H9 (cell line): ENCODE data around the gene CPNE5. TPM values are rescaled to one million over a fixed set of nuclear protein-coding genes. Genes with fewer than 3 reads are reported as not detected.

Source experiments
- DNase-seq: peaks from one replicate; pipeline ENCODE4 v3.0.0-alpha.2; 2017
- H2AFZ ChIP-seq: one replicate; pipeline ENCODE4 v1.6.1; 2013; ENCODE audit warnings: mild to moderate bottlenecking, low read length, control low read depth, moderate library complexity
- H2AK5ac ChIP-seq: 2 replicates; pipeline ENCODE4 v1.6.1; 2013; ENCODE audit warnings: low read length, control low read depth, mixed read lengths; ENCODE audit not compliant: insufficient read length
- H2BK120ac ChIP-seq: one replicate; pipeline ENCODE4 v1.6.1; 2013; ENCODE audit warnings: low read depth, mild to moderate bottlenecking, low read length, control low read depth, inconsistent platforms; ENCODE audit not compliant: poor library complexity, severe bottlenecking
- H2BK12ac ChIP-seq: 2 replicates; pipeline ENCODE4 v1.6.1; 2013; ENCODE audit warnings: low read length, control low read depth, mixed read lengths, low read depth; ENCODE audit not compliant: insufficient read length
- H2BK15ac ChIP-seq: 2 replicates; pipeline ENCODE4 v1.6.1; 2013; ENCODE audit warnings: low read depth, low read length, control low read depth
- H2BK20ac ChIP-seq: one replicate; pipeline ENCODE4 v1.6.1; 2013; ENCODE audit warnings: low read depth, mild to moderate bottlenecking, low read length, control low read depth, inconsistent platforms; ENCODE audit not compliant: poor library complexity, severe bottlenecking
- H2BK5ac ChIP-seq: 2 replicates; pipeline ENCODE4 v1.6.1; 2013; ENCODE audit warnings: low read length, control low read depth, mixed read lengths; ENCODE audit not compliant: insufficient read length
- H3K14ac ChIP-seq: 2 replicates; pipeline ENCODE4 v1.6.1; 2013; ENCODE audit warnings: low read length, control low read depth; ENCODE audit not compliant: insufficient read depth
- H3K18ac ChIP-seq: 2 replicates; pipeline ENCODE4 v1.6.1; 2013; ENCODE audit warnings: low read depth, mild to moderate bottlenecking, mixed read lengths, low read length, control low read depth; ENCODE audit not compliant: insufficient read length
- H3K23ac ChIP-seq: 2 replicates; pipeline ENCODE4 v1.6.1; 2013; ENCODE audit warnings: low read length, control low read depth, mixed read lengths, low read depth; ENCODE audit not compliant: insufficient read length
- H3K23me2 ChIP-seq: 2 replicates; pipeline ENCODE4 v1.6.1; 2013; ENCODE audit warnings: low read depth, mild to moderate bottlenecking, mixed read lengths, low read length, control low read depth; ENCODE audit not compliant: insufficient read length, poor library complexity, severe bottlenecking
- H3K27ac ChIP-seq: 2 replicates; pipeline ENCODE4 v1.5.1; 2013; ENCODE audit warnings: low read length, control low read depth, mixed read lengths, low read depth; ENCODE audit not compliant: insufficient read length
- H3K27me3 ChIP-seq: 2 replicates; pipeline ENCODE4 v1.6.1; 2013; ENCODE audit warnings: low read length, control low read depth, inconsistent platforms; ENCODE audit not compliant: insufficient read depth
- H3K4ac ChIP-seq: 2 replicates; pipeline ENCODE4 v1.6.1; 2013; ENCODE audit warnings: low read depth, mild to moderate bottlenecking, control low read depth, inconsistent platforms, low read length, moderate library complexity
- H3K4me1 ChIP-seq: 2 replicates; pipeline ENCODE4 v1.6.1; 2013; ENCODE audit warnings: low read length, control low read depth, inconsistent platforms; ENCODE audit not compliant: insufficient read depth
- H3K4me2 ChIP-seq: 2 replicates; pipeline ENCODE4 v1.6.1; 2013; ENCODE audit warnings: low read length, control low read depth, mixed read lengths; ENCODE audit not compliant: insufficient read length, insufficient read depth
- H3K56ac ChIP-seq: 2 replicates; pipeline ENCODE4 v1.6.1; 2013; ENCODE audit warnings: low read depth, mild to moderate bottlenecking, mixed read lengths, low read length, control low read depth; ENCODE audit not compliant: insufficient read length
- H3K79me1 ChIP-seq: 2 replicates; pipeline ENCODE4 v1.6.1; 2013; ENCODE audit warnings: low read depth, mild to moderate bottlenecking, moderate library complexity, low read length, control low read depth, inconsistent platforms; ENCODE audit not compliant: insufficient read depth, poor library complexity, severe bottlenecking
- H3K79me2 ChIP-seq: 2 replicates; pipeline ENCODE4 v1.6.1; 2013; ENCODE audit warnings: low read length, control low read depth, inconsistent platforms; ENCODE audit not compliant: insufficient read depth
- H3K9ac ChIP-seq: 2 replicates; pipeline ENCODE4 v1.6.1; 2013; ENCODE audit warnings: low read length, control low read depth, mixed read lengths; ENCODE audit not compliant: insufficient read length; ENCODE audit errors: extremely low read depth
- H3K9me3 ChIP-seq: one replicate; pipeline ENCODE4 v1.6.1; 2013; ENCODE audit warnings: low read depth, low read length, inconsistent platforms; ENCODE audit not compliant: control insufficient read depth
- H3T11ph ChIP-seq: one replicate; pipeline ENCODE4 v1.6.1; 2013; ENCODE audit warnings: mild to moderate bottlenecking, low read length, control low read depth, inconsistent platforms
- H4K20me1 ChIP-seq: one replicate; pipeline ENCODE4 v1.6.1; 2013; ENCODE audit not compliant: control insufficient read depth, insufficient read length, insufficient read depth
- H4K5ac ChIP-seq: 2 replicates; pipeline ENCODE4 v1.6.1; 2013; ENCODE audit warnings: low read depth, mild to moderate bottlenecking, mixed read lengths, low read length, control low read depth; ENCODE audit not compliant: insufficient read length
- H4K8ac ChIP-seq: replicated peaks from 2 replicates; pipeline ENCODE4 v1.6.1; 2013; ENCODE audit warnings: low read length, control low read depth, mixed read lengths, low read depth; ENCODE audit not compliant: insufficient read length
- H4K91ac ChIP-seq: 2 replicates; pipeline ENCODE4 v1.6.1; 2013; ENCODE audit warnings: low read depth, mild to moderate bottlenecking, moderate library complexity, mixed read lengths, low read length, control low read depth; ENCODE audit not compliant: insufficient read length
- H3K27ac Mint-ChIP-seq, 3 experiments: 2 replicates in 2 of 3; 3 replicates in 1 of 3; pipeline ENCODE4 v1.8.0; 2020 to 2021; ENCODE audit warnings: mixed read lengths in 3 of 3, mild to moderate bottlenecking in 1 of 3, moderate library complexity in 1 of 3
- H3K27me3 Mint-ChIP-seq: 2 replicates; pipeline ENCODE4 v1.8.0; 2021; ENCODE audit warnings: low read depth, mild to moderate bottlenecking, moderate library complexity, mixed read lengths
- H3K36me3 Mint-ChIP-seq, 3 experiments: 2 replicates in 2 of 3; 3 replicates in 1 of 3; pipeline ENCODE4 v1.8.0; 2020 to 2021; ENCODE audit warnings: low read depth in 3 of 3, mixed read lengths in 3 of 3; ENCODE audit not compliant: insufficient read depth in 1 of 3
- H3K4me1 Mint-ChIP-seq, 2 experiments: 2 replicates each; pipeline ENCODE4 v1.8.0; 2020; ENCODE audit warnings: mixed read lengths in 2 of 2
- H3K4me3 Mint-ChIP-seq, 2 experiments: 2 replicates in 1 of 2; 3 replicates in 1 of 2; pipeline ENCODE4 v1.8.0; 2020 to 2021; ENCODE audit warnings: mild to moderate bottlenecking in 2 of 2, mixed read lengths in 2 of 2, moderate library complexity in 1 of 2
- H3K9me3 Mint-ChIP-seq, 2 experiments: 2 replicates in 1 of 2; 3 replicates in 1 of 2; pipeline ENCODE4 v1.8.0; 2020; ENCODE audit warnings: mild to moderate bottlenecking in 2 of 2, mixed read lengths in 2 of 2, moderate library complexity in 1 of 2
- WGBS: extraction: QIAGEN DNeasy Blood & Tissue Kit; methylation state at CpG from one replicate; pipeline ENCODE4 v1.1.7; 2013; ENCODE audit warnings: missing lambda C conversion rate, low lambda C conversion rate, mixed read lengths; ENCODE audit not compliant: insufficient read length; ENCODE audit errors: extremely low coverage; 5-methylcytosine and 5-hydroxymethylcytosine counted together
- total RNA-seq: library from RNA; stranded (reverse); gene quantifications from 2 replicates; pipeline ENCODE4 v1.2.1, GENCODE V29; 2021
- TF ChIP-seq, protein P1 (sequence below): fragments of 200-600 bp; sonication (generic); conservative IDR thresholded peaks from 3 replicates; pipeline ENCODE4 v1.8.0; 2021; ENCODE audit warnings: antibody characterized with exemption, mild to moderate bottlenecking

Gene CPNE5
- total RNA-seq, 1 experiment from 2014 or later, result 0.52 TPM

- H3K56ac ChIP-seq, result no peak overlapping the region
Measured at GRCh38 chr6:36691011-36691410, 148.2 kb downstream of the CPNE5 start.

More at GRCh38 chr6:36691011-36691410, 148.2 kb downstream of the CPNE5 start:
- Histone ChIP-seq H4K5ac (no peak overlapping the region), H2BK15ac (no peak overlapping the region), H3K79me1 (no peaks in the 10 kb centered on the region), H3K23ac (no peak overlapping the region), H3K27ac (no peak overlapping the region), H3K9ac (no peak overlapping the region), H3K4ac (no peak overlapping the region), H4K8ac (no peak overlapping the region), H4K20me1 (no peaks in the 10 kb centered on the region), H2BK20ac (no peak overlapping the region), H3K14ac (no peak overlapping the region), H3K9me3 (no peaks in the 10 kb centered on the region), H3K23me2 (no peaks in the 10 kb centered on the region), H2BK5ac (no peak overlapping the region), H2BK120ac (no peak overlapping the region), H4K91ac (no peak overlapping the region), H3K18ac (no peak overlapping the region), H3K79me2 (no peaks in the 10 kb centered on the region), H3K4me2 (no peak overlapping the region), H3K27me3 (no peaks in the 10 kb centered on the region), H3T11ph (no peak overlapping the region), H2BK12ac (no peak overlapping the region), H2AK5ac (no peak overlapping the region), H3K4me1 (no peaks in the 10 kb centered on the region), H2AFZ (no peak overlapping the region)
- no peak overlapping the region for H3K27ac Mint-ChIP-seq
- peaks cover 0 to 4% of the 10 kb centered on the region in 2 experiments; a peak in 1 of 4 replicates for H3K4me1 Mint-ChIP-seq
- no peaks in the 10 kb centered on the region; the same call in 1 of the 2 replicates for H3K27me3 Mint-ChIP-seq
- TF ChIP-seq, protein P1, sequence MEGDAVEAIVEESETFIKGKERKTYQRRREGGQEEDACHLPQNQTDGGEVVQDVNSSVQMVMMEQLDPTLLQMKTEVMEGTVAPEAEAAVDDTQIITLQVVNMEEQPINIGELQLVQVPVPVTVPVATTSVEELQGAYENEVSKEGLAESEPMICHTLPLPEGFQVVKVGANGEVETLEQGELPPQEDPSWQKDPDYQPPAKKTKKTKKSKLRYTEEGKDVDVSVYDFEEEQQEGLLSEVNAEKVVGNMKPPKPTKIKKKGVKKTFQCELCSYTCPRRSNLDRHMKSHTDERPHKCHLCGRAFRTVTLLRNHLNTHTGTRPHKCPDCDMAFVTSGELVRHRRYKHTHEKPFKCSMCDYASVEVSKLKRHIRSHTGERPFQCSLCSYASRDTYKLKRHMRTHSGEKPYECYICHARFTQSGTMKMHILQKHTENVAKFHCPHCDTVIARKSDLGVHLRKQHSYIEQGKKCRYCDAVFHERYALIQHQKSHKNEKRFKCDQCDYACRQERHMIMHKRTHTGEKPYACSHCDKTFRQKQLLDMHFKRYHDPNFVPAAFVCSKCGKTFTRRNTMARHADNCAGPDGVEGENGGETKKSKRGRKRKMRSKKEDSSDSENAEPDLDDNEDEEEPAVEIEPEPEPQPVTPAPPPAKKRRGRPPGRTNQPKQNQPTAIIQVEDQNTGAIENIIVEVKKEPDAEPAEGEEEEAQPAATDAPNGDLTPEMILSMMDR, result no peak
- peaks cover 0 to 11% (median 5%) of the 10 kb centered on the region in 3 experiments; a peak in 3 of 7 replicates for H3K36me3 Mint-ChIP-seq
- no CpG with 5 or more reads among the region's 4 CpGs for WGBS
- H3K4me3 Mint-ChIP-seq, result no peak overlapping the region
- H3K9me3 Mint-ChIP-seq, result no peaks in the 10 kb centered on the region
- no peak for DNase-seq

Other genes with a start within 250 kb of the CPNE5 start
- gene SRSF3, start 245.1 kb downstream of the CPNE5 start, total RNA-seq, result 954 and 960 TPM in 2 replicates
- 17.4 and 19.1 TPM in 2 replicates for gene CDKN1A, start 160.7 kb downstream of the CPNE5 start, total RNA-seq
- 0.04 TPM in 1 of 2 replicates, not detected in the other for gene RAB44, start 141.6 kb downstream of the CPNE5 start, total RNA-seq
- gene PPIL1, start 35.4 kb upstream of the CPNE5 start, total RNA-seq, result 87.8 and 88.3 TPM in 2 replicates
- 11.8 and 12.7 TPM in 2 replicates for gene C6orf89, start 46.5 kb upstream of the CPNE5 start, total RNA-seq
- not detected in 2 replicates for gene PI16, start 115.3 kb upstream of the CPNE5 start, total RNA-seq
- 200 and 205 TPM in 2 replicates for gene MTCH1, start 146.8 kb upstream of the CPNE5 start, total RNA-seq
- 0.09 and 0.13 TPM in 2 replicates for gene FGD2, start 166.2 kb upstream of the CPNE5 start, total RNA-seq